Kidney epithelial cell (primary cell): ENCODE data around the gene SRGAP3. TPM values are rescaled to one million over a fixed set of nuclear protein-coding genes. Genes with fewer than 3 reads are reported as not detected.

Experiments used
- DNase-seq: peaks from one replicate; pipeline ENCODE4 v3.0.0-alpha.2; 2010; ENCODE audit warnings: low read depth
- H3K27me3 ChIP-seq: 2 replicates; pipeline ENCODE4 v1.6.0; 2011; ENCODE audit warnings: low read length; ENCODE audit not compliant: control insufficient read depth, insufficient read depth
- H3K36me3 ChIP-seq: 2 replicates; pipeline ENCODE4 v1.5.1; 2011; ENCODE audit warnings: low read length; ENCODE audit not compliant: control insufficient read depth, insufficient read depth
- H3K4me3 ChIP-seq: 2 replicates; pipeline ENCODE4 v1.5.1; 2011; ENCODE audit warnings: low read depth, mild to moderate bottlenecking, control low read depth, low read length
- CTCF ChIP-seq: IDR thresholded peaks from 2 replicates; pipeline ENCODE4 v1.5.1; 2011; ENCODE audit warnings: mild to moderate bottlenecking, moderate library complexity, low read length, control low read depth, inconsistent platforms; ENCODE audit not compliant: insufficient read depth, poor library complexity, severe bottlenecking
- total RNA-seq: library from RNA; depleted of rRNA; stranded (reverse); fragments of >200 nt; gene quantifications from 2 replicates; pipeline ENCODE4 v1.2.3, GENCODE V29; 2015

The SRGAP3 gene
- total RNA-seq, 1 donor from 2014 or later: 4.9 TPM

DNA sequence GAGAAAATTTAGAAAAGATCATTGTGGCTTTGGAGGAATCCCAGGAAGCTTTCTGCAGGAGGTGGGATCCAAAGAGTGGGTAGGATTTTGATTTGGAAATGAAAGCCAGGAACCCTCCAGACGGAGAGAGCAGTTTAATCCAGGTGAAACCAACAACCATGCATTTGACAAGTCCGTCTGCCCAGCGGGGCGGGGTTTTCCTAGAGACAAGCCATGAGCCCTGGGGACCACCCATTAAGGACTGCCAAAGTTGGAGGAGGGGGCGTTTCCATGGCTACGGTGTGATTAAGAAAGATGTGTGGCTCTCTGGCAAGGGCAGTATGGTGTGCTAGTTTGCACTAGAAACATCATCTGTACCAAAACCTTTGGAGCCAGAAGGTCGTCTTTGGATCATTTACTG is 53.4 kb downstream of the SRGAP3 start:
- no peaks in the 10 kb centered on the region for H3K36me3 ChIP-seq
- no peaks in the 10 kb centered on the region for H3K27me3 ChIP-seq
- DNase-seq: no peak
- H3K4me3 ChIP-seq: no peak overlapping the region
- TF ChIP-seq CTCF: no peak

DNA sequence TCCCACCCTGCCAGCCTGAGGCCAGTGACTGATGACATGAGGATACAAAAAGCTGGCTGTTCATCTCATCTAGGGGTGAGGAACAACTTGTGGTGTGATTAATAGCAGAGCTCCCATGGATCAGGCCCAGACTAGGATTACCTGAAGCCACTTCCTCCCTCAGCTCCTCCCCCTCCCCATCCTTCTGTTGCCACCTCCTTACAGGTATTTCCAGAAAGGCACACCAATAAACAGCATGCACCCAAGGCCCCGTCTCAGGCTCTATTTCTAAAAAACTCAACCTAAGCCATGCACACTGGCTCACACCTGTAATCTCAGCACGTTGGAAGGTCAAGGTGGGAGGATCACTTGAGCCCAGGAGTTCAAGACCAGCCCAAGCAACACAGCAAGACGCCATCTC is 54.1 kb downstream of the SRGAP3 start:
- Histone ChIP-seq H3K27me3 (no peaks in the 10 kb centered on the region), H3K36me3 (no peaks in the 10 kb centered on the region), H3K4me3 (no peak overlapping the region)
- DNase-seq: no peak
- TF ChIP-seq CTCF: no peak

DNA sequence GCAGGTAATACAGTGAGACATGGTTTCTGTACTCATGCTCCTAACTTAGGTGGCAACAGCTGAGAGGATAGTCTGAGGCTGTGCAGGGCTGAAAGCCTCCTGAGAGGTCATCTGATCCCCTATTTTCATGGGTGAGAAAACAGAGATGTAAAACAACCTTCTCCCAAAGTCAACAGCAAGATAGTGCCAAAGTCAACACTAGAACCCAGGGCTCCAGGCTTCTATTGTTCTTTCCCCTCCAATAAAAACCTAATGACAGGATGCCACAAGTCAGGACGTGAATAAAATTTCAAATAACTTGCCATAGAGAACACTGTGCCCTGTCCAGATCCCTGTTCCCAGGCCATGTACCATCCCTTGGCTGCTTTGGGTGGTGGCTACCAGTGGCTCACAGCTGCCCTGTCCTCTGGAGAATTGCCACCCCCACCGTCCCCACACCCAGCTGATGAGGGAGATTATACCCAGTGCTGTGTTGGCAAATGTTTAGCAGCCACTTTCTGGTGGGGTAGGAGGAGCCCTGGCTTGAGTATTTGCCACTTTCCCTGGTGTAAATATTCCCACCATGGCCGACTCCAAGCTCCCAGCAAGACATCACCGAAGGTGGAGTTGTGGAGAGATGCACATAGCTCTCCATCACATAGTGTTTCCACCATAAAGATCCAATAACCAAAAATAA is 54.8 kb downstream of the SRGAP3 start:
- no peaks in the 10 kb centered on the region for H3K36me3 ChIP-seq
- no peak for TF ChIP-seq CTCF
- no peak for DNase-seq
- H3K4me3 ChIP-seq: no peak overlapping the region
- H3K27me3 ChIP-seq: peaks cover 3% of the 10 kb centered on the region

GRCh38 chr3:9193633-9194195 is 55.7 kb downstream of the SRGAP3 start:
- no peak for TF ChIP-seq CTCF
- DNase-seq: no peak
- Histone ChIP-seq H3K4me3 (no peak overlapping the region), H3K36me3 (no peaks in the 10 kb centered on the region), H3K27me3 (peaks cover 3% of the 10 kb centered on the region)

- no peaks in the 10 kb centered on the region for H3K36me3 ChIP-seq
- DNase-seq: no peak
- H3K4me3 ChIP-seq: no peak overlapping the region
- TF ChIP-seq CTCF: no peak
- H3K27me3 ChIP-seq: peaks cover 3% of the 10 kb centered on the region
Observed at GRCh38 chr3:9193211-9193610, 56.2 kb downstream of the SRGAP3 start.
